HepG2 (cell line): ENCODE results near the gene MTHFD1. TPM values are rescaled to one million over a fixed set of nuclear protein-coding genes. Genes with fewer than 3 reads are reported as not detected.

Experiments used
- CREM ChIP-seq, 2 experiments: sonication (generic) in 1 of 2; formaldehyde crosslinking in 1 of 2; IDR thresholded peaks; 2 replicates each; pipeline versions ENCODE4 v1.4.0 to v1.6.1; 2016 to 2020; ENCODE audit warnings: antibody characterized with exemption in 1 of 2, mild to moderate bottlenecking in 1 of 2, missing genetic modification reagents in 1 of 2
- MAZ ChIP-seq, 2 experiments: sonication (generic) in 1 of 2; formaldehyde crosslinking in 1 of 2; IDR thresholded peaks; 2 replicates each; pipeline versions ENCODE4 v1.5.0 to v1.6.1; 2012 to 2020; ENCODE audit warnings: low read depth in 2 of 2, mild to moderate bottlenecking in 2 of 2, borderline replicate concordance in 1 of 2, improper control_type of control experiment in 1 of 2, low read length in 1 of 2, missing genetic modification reagents in 1 of 2, moderate library complexity in 1 of 2
- MED13 ChIP-seq: sonication (generic); formaldehyde crosslinking; IDR thresholded peaks from 2 replicates; pipeline ENCODE4 v1.5.0; 2020; ENCODE audit warnings: missing genetic modification reagents
- ONECUT2 ChIP-seq: sonication (generic); formaldehyde crosslinking; IDR thresholded peaks from 2 replicates; pipeline ENCODE4 v1.4.0; 2020; ENCODE audit warnings: missing genetic modification reagents
- ZEB1 ChIP-seq: IDR thresholded peaks from 2 replicates; pipeline ENCODE4 v1.6.1; 2012; ENCODE audit warnings: mild to moderate bottlenecking, low read depth, inconsistent platforms; ENCODE audit not compliant: insufficient replicate concordance
- polyA plus RNA-seq, 8 experiments: library from polyadenylated mRNA; depleted of rRNA in 3 of 8; stranded (reverse) in 7 of 8; unstranded in 1 of 8; fragments of >200 nt; fragmentation: Illumina TruSeq in 4 of 8; extraction: Trizol in 4 of 8; gene quantifications; 2 replicates each; pipeline versions ENCODE4 v1.2.1 to v1.2.3, GENCODE V29; 2011 to 2016; ENCODE audit warnings: low read depth in 4 of 8, missing spikeins in 1 of 8, mixed read lengths in 1 of 8; ENCODE audit not compliant: insufficient read depth in 1 of 8
- total RNA-seq, 5 experiments: library from RNA; depleted of rRNA; stranded (reverse); fragments of >200 nt; fragmentation: Illumina TruSeq; extraction: Trizol; gene quantifications; 2 replicates each; pipeline ENCODE4 v1.2.3, GENCODE V29; 2016; ENCODE audit warnings: low read depth in 1 of 5
- TF ChIP-seq, protein P1 (sequence below): sonication (generic); formaldehyde crosslinking; IDR thresholded peaks from 2 replicates; pipeline ENCODE4 v1.5.0; 2020; ENCODE audit warnings: mild to moderate bottlenecking, missing genetic modification reagents, borderline replicate concordance
- TF ChIP-seq, protein P2 (sequence below): sonication (generic); formaldehyde crosslinking; IDR thresholded peaks from 2 replicates; pipeline ENCODE4 v1.4.0; 2020; ENCODE audit warnings: missing genetic modification reagents
- TF ChIP-seq, protein P3 (sequence below): sonication (generic); formaldehyde crosslinking; conservative IDR thresholded peaks from 2 replicates; pipeline ENCODE4 v1.4.0; 2020; ENCODE audit warnings: missing genetic modification reagents
- TF ChIP-seq, protein P4 (sequence below): sonication (generic); formaldehyde crosslinking; IDR thresholded peaks from 2 replicates; pipeline ENCODE4 v1.8.1; 2022; ENCODE audit warnings: mild to moderate bottlenecking, missing genetic modification reagents
- TF ChIP-seq, protein P5 (sequence below): sonication (generic); formaldehyde crosslinking; IDR thresholded peaks from 2 replicates; pipeline ENCODE4 v1.5.0; 2020; ENCODE audit warnings: missing genetic modification reagents
- TF ChIP-seq, protein P6 (sequence below): sonication (generic); formaldehyde crosslinking; IDR thresholded peaks from 2 replicates; pipeline ENCODE4 v1.4.0; 2020; ENCODE audit warnings: mild to moderate bottlenecking, missing genetic modification reagents

MTHFD1 gene
- total and polyA plus RNA-seq, 2 of the 13 experiments (the other 11 are each of a cell fraction or from before 2014, with no cell fraction given) = 31.0 to 106 TPM

DNA sequence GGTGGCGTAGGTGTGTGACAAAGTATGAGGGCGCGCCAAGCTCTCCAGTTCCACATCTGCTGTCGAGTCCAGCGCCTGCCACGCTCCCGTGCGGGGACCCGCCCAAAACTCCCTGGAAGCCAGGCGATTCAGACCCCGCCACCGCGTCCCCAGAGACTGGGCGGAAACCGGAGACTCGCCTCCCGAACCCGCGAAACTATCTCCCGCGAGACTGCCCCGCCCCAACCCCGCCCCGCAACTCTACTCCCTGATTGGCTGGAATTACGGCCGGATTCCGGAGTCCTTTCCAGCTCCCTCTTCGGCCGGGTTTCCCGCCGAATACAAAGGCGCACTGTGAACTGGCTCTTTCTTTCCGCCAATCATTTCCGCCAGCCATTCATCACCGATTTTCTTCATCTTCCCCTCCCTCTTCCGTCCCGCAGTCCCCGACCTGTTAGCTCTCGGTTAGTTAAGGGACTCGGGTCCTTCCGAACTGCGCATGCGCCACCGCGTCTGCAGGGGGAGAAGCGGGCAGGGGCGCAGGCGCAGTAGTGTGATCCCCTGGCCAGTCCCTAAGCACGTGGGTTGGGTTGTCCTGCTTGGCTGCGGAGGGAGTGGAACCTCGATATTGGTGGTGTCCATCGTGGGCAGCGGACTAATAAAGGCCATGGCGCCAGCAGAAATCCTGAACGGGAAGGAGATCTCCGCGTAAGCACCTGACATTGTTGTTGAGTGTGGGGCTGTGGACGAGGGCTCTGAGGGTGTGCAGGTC is at the start of gene MTHFD1 (continued):
- peak; percentile 42; the same call in 1 of the 2 replicates for TF ChIP-seq CREM (IDR thresholded peaks at IDR 0.05)
- no peak for TF ChIP-seq CREM (CRISPR knock-in tag; IDR thresholded peaks at IDR 0.05)
- TF ChIP-seq, protein P1, sequence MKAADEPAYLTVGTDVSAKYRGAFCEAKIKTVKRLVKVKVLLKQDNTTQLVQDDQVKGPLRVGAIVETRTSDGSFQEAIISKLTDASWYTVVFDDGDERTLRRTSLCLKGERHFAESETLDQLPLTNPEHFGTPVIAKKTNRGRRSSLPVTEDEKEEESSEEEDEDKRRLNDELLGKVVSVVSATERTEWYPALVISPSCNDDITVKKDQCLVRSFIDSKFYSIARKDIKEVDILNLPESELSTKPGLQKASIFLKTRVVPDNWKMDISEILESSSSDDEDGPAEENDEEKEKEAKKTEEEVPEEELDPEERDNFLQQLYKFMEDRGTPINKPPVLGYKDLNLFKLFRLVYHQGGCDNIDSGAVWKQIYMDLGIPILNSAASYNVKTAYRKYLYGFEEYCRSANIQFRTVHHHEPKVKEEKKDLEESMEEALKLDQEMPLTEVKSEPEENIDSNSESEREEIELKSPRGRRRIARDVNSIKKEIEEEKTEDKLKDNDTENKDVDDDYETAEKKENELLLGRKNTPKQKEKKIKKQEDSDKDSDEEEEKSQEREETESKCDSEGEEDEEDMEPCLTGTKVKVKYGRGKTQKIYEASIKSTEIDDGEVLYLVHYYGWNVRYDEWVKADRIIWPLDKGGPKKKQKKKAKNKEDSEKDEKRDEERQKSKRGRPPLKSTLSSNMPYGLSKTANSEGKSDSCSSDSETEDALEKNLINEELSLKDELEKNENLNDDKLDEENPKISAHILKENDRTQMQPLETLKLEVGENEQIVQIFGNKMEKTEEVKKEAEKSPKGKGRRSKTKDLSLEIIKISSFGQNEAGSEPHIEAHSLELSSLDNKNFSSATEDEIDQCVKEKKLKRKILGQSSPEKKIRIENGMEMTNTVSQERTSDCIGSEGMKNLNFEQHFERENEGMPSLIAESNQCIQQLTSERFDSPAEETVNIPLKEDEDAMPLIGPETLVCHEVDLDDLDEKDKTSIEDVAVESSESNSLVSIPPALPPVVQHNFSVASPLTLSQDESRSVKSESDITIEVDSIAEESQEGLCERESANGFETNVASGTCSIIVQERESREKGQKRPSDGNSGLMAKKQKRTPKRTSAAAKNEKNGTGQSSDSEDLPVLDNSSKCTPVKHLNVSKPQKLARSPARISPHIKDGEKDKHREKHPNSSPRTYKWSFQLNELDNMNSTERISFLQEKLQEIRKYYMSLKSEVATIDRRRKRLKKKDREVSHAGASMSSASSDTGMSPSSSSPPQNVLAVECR (CRISPR knock-in tag) = peak; percentile 86
- TF ChIP-seq, protein P2, sequence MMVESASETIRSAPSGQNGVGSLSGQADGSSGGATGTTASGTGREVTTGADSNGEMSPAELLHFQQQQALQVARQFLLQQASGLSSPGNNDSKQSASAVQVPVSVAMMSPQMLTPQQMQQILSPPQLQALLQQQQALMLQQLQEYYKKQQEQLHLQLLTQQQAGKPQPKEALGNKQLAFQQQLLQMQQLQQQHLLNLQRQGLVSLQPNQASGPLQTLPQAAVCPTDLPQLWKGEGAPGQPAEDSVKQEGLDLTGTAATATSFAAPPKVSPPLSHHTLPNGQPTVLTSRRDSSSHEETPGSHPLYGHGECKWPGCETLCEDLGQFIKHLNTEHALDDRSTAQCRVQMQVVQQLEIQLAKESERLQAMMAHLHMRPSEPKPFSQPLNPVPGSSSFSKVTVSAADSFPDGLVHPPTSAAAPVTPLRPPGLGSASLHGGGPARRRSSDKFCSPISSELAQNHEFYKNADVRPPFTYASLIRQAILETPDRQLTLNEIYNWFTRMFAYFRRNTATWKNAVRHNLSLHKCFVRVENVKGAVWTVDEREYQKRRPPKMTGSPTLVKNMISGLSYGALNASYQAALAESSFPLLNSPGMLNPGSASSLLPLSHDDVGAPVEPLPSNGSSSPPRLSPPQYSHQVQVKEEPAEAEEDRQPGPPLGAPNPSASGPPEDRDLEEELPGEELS (CRISPR knock-in tag) = peak; percentile 30; the same call in 1 of the 2 replicates
- no peak for TF ChIP-seq ZEB1
- no peak; the same call in 1 of the 2 replicates for TF ChIP-seq ONECUT2 (CRISPR knock-in tag)
- TF ChIP-seq, protein P3, sequence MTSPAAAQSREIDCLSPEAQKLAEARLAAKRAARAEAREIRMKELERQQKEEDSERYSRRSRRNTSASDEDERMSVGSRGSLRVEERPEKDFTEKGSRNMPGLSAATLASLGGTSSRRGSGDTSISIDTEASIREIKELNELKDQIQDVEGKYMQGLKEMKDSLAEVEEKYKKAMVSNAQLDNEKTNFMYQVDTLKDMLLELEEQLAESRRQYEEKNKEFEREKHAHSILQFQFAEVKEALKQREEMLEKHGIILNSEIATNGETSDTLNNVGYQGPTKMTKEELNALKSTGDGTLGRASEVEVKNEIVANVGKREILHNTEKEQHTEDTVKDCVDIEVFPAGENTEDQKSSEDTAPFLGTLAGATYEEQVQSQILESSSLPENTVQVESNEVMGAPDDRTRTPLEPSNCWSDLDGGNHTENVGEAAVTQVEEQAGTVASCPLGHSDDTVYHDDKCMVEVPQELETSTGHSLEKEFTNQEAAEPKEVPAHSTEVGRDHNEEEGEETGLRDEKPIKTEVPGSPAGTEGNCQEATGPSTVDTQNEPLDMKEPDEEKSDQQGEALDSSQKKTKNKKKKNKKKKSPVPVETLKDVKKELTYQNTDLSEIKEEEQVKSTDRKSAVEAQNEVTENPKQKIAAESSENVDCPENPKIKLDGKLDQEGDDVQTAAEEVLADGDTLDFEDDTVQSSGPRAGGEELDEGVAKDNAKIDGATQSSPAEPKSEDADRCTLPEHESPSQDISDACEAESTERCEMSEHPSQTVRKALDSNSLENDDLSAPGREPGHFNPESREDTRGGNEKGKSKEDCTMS (CRISPR knock-in tag) = no peak
- TF ChIP-seq, protein P4, sequence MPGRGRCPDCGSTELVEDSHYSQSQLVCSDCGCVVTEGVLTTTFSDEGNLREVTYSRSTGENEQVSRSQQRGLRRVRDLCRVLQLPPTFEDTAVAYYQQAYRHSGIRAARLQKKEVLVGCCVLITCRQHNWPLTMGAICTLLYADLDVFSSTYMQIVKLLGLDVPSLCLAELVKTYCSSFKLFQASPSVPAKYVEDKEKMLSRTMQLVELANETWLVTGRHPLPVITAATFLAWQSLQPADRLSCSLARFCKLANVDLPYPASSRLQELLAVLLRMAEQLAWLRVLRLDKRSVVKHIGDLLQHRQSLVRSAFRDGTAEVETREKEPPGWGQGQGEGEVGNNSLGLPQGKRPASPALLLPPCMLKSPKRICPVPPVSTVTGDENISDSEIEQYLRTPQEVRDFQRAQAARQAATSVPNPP (CRISPR knock-in tag) = no peak; the same call in 1 of the 2 replicates
- TF ChIP-seq, protein P5, sequence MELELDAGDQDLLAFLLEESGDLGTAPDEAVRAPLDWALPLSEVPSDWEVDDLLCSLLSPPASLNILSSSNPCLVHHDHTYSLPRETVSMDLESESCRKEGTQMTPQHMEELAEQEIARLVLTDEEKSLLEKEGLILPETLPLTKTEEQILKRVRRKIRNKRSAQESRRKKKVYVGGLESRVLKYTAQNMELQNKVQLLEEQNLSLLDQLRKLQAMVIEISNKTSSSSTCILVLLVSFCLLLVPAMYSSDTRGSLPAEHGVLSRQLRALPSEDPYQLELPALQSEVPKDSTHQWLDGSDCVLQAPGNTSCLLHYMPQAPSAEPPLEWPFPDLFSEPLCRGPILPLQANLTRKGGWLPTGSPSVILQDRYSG (CRISPR knock-in tag) = no peak; the same call in 1 of the 2 replicates
- peak; percentile 26; the same call in 1 of the 2 replicates for TF ChIP-seq MAZ (IDR thresholded peaks at IDR 0.05; ENCODE audit: borderline replicate concordance, low read depth, low read length)
- peak; percentile 89 for TF ChIP-seq MAZ (CRISPR knock-in tag; IDR thresholded peaks at IDR 0.05; ENCODE audit: low read depth)
- TF ChIP-seq MED13 = no peak; the same call in 1 of the 2 replicates
- TF ChIP-seq, protein P6, sequence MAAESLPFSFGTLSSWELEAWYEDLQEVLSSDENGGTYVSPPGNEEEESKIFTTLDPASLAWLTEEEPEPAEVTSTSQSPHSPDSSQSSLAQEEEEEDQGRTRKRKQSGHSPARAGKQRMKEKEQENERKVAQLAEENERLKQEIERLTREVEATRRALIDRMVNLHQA (CRISPR knock-in tag) = no peak
